Fibroblast of skin of right biceps (primary cell): ENCODE measurements around the gene KIN.
"Not testable (repeated sequence)": the region's sequence is repeated elsewhere in the genome, so short reads cannot be mapped to it uniquely, and the experiment has no call there.

Experiments
- DNase-seq: peaks from one replicate; pipeline ENCODE4 v3.0.0-alpha.2; 2013

Gene KIN

GRCh38 chr10:7794251-7795026 lies 6.6 kb upstream of the KIN start:
- no peak for DNase-seq

DNA sequence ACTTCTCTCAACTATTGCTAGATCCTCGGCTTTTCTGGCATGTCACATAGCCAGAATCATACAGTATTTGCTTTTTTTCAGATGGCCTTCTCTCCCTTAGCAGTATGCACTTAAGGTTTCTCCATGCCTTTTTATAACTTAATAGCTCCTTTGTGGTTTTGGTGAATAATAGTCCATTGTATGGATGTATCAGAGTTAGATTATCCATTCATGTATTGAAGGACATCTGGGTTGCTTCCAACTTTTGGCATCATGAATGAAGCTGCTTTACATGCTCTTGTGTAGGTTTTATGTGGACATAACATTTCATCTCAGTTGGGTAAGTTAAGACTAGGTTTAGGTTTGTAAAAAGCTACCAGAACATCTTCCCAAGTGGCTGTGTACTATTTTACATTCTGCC lies 4.7 kb upstream of the KIN start:
- peak; percentile 8 for DNase-seq

GRCh38 chr10:7789390-7789789 lies 1.6 kb upstream of the KIN start:
- peak; percentile 40 for DNase-seq

GRCh38 chr10:7788639-7789286 lies 970 bp upstream of the KIN start:
- DNase-seq = peak; percentile 33

GRCh38 chr10:7787150-7787856 lies 490 bp downstream of the KIN start:
- peak; percentile 7 for DNase-seq

DNA sequence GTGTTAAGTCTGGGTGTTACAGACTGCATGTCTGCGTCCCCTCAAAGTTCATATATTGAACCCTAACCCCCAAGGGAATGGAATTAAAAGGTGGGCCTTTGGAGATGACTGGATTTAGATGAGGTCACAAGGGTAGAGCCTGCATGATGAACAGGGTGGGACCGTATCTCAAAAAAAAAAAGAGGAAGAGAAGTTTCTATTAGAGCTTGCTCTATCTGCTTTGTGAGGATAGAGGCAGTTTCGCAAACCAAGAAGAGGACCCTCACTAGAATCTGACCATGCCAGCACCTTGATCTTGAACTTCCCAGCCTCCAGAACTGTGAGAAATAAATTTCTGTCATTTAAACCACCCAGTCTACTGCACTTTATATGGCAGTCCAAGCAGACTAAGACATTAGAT lies 1.4 kb downstream of the KIN start:
- no peak for DNase-seq

DNA sequence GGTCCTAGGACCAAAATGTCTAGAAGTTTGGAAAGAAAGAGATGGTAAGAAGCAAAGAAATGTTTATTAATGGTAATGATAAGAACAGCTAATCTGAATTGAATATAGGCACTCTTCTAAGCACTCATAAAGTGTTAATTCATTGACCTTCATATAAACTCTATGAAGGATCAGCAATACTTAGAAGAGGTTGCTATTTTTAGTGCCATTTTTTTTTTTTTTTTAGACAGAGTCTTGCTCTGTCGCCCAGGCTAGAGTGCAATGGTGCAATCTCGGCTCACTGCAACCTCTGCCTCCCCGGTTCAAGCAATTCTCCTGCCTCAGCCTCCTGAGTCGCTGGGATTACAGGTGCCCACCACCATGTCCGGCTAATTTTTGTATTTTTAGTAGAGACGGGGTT lies 5.6 kb downstream of the KIN start:
- not testable (repeated sequence) for DNase-seq

GRCh38 chr10:7776777-7777176 lies 11.0 kb downstream of the KIN start:
- no peak for DNase-seq

GRCh38 chr10:7773845-7774801 lies 13.7 kb downstream of the KIN start:
- DNase-seq = no peak

- DNase-seq = no peak
These were observed 19.4 kb downstream of the KIN start for GRCh38 chr10:7768417-7768816.

DNA sequence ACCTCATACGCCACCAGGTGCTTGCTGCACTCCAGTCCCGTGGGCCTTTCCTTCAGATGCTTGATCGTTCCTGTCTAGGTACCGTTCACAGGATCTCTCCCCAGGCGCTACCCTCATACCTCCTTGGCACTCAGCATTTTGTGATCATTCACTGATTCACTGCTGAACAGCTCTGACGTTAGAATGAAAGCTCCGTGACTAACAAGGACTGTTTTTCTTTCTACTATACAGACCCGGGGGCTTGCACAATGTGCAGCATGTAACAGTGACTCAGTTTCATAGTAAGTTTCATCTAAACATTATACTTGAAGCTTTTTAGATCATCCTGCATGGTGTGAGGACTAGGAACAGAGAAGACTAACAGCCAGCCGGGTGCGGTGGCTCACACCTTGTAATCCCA lies 20.6 kb downstream of the KIN start:
- peak; percentile 16 for DNase-seq

DNA sequence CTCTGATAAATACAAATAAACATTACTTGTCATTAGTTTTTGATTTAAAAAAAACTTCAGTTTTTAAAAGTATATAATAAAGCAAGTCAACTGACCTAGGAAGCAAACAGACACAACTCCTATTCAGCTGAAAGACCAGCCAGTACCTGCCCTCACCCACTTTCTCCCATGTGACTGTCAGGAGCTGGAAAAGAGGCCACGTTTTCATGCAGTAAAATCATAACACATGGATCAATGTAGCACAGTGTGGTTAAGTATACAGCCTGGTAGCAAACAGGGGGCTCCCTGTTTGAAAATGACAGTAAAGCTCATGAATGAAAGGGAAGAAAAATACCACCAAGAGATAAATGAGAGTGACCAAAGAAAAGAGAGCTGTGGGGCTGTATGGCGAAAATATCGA lies 21.6 kb downstream of the KIN start:
- no peak for DNase-seq

GRCh38 chr10:7763929-7764328 lies 23.9 kb downstream of the KIN start:
- no peak for DNase-seq

DNA sequence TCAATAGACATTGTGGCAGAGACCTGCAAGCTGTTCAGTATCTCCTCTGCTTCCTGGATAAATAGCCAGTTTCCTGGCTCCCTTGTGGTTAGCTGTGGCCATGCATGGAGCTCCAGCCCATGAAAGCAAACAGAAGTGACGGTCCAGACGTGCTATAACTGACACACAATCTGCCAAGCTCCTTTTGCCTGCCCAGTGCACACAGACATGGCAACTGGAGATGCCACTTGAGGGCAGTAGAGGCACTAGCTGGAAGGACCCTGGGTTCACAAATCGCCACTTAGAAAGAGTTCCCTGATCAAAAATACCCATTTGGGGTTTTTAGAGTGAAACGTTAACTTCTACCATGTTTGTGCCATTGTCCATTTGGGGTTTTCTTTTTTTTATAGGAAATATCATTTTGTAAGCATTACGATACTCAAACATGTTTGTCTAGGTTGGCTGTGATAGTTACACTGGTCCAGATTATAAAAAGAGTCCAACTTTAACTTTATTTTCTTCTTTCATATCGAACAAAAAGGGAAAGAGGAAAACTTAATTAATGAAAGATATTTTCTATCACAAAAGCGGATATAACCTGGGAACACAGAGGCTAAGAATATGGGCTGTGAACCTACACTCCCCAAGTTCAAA lies 31.3 kb downstream of the KIN start:
- DNase-seq = peak; percentile 11

GRCh38 chr10:7755103-7755502 lies 32.7 kb downstream of the KIN start:
- DNase-seq = no peak

GRCh38 chr10:7752251-7752650 lies 35.5 kb downstream of the KIN start:
- DNase-seq = no peak

DNA sequence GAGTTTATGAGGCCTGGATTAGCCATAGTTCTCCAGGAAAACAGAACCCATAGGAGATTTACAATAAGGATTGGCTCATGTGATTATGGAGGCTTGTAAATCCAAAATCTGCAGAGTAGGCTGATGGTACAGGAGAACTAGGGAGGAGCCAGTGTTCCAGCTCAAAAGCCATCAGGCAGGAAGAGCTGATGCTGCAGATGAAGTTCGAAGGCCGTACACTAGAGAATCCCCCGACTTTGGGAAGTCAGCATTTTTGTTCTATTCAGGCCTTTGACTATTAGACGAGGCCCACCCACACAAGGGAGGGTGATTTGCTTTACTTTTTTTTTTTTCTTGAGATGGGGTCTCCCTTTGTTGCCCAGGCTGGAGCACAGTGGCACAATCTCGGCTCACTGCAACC lies 37.6 kb downstream of the KIN start:
- no peak for DNase-seq

DNA sequence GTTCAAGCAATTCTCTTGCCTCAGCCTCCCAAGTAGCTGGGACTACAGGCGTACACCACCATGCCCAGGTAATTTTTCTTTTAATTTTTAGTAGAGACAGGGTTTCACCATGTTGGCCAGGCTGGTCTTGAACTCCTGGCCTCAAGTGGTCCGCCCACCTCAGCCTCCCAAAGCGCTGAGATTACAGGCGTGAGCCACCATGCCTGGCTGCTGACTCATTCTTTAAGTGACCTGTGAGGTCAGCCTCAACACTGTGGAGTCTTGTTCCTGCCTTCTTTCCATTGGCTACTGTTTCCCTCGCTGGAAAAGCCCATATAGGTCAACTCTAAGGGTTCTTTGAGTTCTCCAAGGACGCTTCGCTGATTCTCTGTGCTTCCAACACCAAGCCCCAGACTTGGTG lies 39.2 kb downstream of the KIN start:
- DNase-seq = not testable (repeated sequence)

DNA sequence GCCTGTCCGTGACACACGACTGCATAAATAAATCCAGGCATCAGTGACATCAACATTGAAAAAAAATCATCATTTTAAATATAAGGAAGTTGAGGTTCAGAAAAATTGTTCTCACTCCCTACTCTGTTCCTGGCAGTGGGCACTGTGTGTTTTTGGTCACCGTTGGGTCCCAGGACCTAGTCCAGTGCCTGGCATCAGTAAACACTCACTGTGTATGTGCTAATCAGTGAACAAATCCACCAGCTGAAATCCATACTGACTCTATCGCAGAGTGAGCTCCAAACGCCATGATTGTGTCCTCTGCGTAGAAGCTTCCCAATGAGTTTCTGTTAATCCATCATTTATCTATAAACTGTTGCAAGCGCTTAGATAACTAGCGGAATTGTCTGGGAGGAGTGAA lies 43.5 kb downstream of the KIN start:
- DNase-seq = no peak

GRCh38 chr10:7738536-7739407 lies 49.0 kb downstream of the KIN start:
- no peak for DNase-seq

GRCh38 chr10:7734821-7735220 lies 53.0 kb downstream of the KIN start:
- no peak for DNase-seq
